Right ventricle myocardium superior (tissue), 1 donor: ENCODE data around the gene NEAT1. TPM values are rescaled to one million over a fixed set of nuclear protein-coding genes. Genes with fewer than 3 reads are reported as not detected.

Experiments used
- ATAC-seq: fragments of 200-7000 bp; cut with Tn5 transposase; one replicate; pipeline ENCODE4 v1.9.1; 2020; ENCODE audit warnings: mild to moderate bottlenecking; ENCODE audit not compliant: poor library complexity
- DNase-seq: peaks from one replicate; pipeline ENCODE4 v3.0.0-alpha.2; 2020
- intact Hi-C: fragments of 100-400 bp; cut with DNase I; formaldehyde crosslinking; loops from one replicate; pipeline ENCODE4 v1.11.2; 2022
- total RNA-seq: library from RNA; stranded (reverse); fragmentation: NEBNext Ultra II Directional; extraction: Animal tissue kit (Norgen Biotek cat#: 25700); gene quantifications from one replicate; pipeline ENCODE4 v1.2.1, GENCODE V29; 2021
- donor health status: DM: no; HTN: yes; CAD: no; lungs with severe emphysema.

NEAT1 gene
- total RNA-seq, 1 donor from 2014 or later: 451 TPM

DNA sequence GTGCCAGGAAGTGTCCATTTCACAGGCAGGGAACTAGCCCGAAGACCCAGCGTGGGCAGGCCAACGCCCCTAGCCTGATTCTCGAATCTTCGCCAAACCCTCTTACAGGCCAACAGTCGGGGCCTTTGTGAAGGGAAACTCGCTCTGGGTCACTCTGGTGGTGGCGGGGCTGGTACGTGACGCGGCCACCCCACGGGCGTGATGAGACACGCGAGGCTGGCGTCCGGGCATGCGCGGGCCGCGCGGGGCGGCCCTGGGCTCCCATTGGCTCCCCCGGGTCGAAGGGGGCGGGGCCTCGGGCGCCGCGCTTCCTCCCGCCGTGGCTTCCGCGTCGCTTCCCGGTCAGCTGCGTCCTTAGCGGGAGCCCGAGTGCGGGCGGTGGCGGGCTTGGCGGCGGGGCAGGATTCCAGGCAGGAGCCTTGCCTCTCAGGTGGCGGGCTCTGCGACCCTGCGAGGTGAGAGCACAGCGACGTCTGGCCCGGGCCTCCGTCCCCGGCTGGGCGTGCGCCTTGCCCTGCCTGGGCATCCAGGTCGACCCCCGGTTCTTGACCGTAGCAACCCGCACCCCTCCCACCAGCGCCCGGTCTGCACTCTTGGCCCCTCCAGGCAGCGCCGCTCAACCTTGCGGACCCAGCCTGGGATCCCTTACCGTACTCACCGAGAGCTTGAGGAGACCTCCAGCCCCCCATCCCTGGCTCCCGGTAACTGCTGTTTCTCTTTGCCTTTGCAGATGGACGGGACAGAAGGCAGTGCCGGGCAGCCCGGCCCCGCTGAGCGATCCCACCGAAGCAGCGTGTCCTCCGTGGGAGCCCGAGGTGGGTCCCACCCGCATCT lies 36.1 kb upstream of the NEAT1 start, which contains the start of gene FRMD8:
Gene FRMD8, plus strand, starts transcription at position 331 of the 834 bp plus-strand sequence. Its CDS starts 400 bp downstream, at position 731.
- ATAC-seq (peak; percentile 81), DNase-seq (peak; percentile 97)
- intact Hi-C loops: no loop called here

DNA sequence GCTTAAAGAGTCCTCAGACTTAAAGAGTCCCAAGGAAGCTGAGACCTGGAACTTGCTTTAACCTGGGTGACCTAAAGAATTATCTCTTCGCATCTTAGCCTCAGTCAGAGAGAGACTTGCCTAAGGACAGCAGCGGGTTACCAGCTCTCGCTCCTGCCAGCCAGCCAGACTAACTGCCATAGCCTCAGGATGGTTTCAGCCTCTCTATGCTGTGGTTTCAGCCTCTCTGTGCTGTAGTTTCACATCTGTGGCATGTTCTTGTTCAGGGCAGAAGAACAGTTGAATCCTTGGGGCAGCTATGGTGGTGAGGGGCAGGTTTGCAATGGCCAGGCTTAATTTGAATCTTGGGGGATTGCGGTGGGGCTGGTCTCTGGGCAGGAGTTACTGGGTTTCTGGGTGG lies 33.9 kb upstream of the NEAT1 start:
- DNase-seq (no peak), ATAC-seq (no peak)
- intact Hi-C loops: no loop called here

DNA sequence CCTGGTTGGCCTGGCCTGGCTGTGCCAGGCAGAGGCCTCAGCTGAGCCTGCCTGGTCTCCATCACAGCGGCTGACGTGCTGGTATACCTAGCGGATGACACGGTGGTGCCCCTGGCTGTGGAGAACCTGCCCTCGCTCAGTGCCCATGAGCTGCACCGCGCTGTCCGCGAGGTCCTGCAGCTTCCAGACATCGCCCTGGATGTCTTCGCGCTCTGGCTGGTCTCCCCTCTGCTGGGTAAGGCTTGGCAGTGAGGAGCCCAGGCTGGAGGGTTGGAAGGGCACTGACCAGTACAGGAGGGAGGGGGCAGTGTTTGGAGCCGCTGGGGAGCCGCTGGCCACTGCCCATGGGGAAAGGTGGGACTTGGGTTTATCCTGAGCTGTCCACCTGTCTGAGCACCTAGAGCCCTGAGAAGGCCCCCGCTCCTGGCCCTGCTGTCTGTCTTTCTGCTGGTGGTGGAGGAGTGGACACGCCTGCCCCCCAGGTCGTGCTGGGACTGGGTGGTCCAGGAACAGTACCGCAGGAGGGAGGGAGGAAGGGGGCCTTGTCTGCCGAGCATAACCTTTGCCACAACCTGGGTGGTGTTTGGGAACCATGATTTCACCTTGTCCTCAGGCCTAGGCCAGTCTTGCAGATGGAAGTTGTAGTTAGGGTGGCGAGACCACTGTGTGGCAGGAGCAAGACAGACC lies 33.2 kb upstream of the NEAT1 start:
- DNase-seq: no peak

DNA sequence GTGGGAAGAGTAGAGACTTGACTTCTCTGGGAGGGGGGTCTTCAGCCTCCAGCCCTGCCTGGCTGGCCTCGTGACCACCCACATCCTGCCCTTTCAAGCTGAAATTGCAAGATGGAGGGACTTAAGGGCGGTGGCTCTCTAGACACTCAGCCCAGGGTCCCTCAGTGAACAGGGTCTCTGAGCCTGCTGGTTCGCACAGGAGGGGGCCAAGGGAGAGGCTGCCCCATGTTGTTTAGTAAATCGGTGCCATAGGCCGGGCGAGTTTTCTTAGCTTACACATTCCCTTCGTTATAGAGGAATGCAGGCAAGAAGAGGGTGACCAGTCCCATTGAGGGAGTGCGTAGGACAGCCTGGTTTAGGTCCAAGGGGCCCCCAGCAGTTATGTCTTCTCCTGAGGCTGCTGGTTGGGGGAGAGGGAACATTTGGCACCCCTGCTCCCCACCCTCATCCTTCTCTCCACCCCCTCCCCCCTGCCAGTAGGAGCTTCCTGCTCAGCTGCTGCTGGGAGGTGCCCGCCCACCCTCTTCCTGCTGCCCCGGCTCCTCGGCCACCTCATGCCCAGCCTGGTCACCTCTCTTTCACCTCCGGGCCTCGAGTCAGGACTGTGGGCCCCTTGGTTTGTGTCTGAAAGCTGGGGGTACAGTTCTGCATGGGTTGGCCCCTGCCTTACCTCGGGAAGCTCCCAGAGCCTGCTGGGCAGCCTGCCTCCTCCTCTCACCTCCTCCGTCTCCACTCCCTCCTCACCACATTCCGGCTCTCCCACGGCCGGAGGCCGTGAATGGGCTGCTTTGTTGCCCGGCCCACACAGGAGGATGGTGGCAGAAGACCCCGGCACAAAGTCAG lies 32.3 kb upstream of the NEAT1 start:
- ATAC-seq (no peak), DNase-seq (no peak)
- intact Hi-C loops: no loop called here

More for the DNA sequence above, 33.2 kb upstream of the NEAT1 start:
- ATAC-seq: no peak
- intact Hi-C loops: no loop called here

DNA sequence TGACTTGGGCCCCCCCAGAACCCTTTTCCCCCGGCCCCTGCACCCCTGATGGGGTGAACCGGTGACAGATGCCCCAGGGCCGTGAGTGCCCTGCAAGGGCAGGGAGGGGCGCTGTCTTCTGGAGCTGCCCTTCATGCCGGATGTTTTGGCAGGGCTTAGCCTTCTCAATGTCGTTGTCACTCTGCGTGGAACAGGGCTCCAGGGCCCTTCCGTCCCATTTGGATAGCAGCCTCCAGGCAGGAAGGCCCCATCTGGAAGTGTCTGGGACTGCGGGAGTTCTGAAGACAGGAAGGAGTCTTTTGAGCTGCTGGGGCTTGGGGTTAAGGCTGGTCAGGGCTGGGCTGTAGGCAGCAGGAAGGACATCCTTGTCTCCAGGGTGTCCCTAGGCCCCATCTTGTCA lies 31.6 kb upstream of the NEAT1 start:
- ATAC-seq (peak; percentile 20), DNase-seq (no peak)
- intact Hi-C loops: no loop called here

DNA sequence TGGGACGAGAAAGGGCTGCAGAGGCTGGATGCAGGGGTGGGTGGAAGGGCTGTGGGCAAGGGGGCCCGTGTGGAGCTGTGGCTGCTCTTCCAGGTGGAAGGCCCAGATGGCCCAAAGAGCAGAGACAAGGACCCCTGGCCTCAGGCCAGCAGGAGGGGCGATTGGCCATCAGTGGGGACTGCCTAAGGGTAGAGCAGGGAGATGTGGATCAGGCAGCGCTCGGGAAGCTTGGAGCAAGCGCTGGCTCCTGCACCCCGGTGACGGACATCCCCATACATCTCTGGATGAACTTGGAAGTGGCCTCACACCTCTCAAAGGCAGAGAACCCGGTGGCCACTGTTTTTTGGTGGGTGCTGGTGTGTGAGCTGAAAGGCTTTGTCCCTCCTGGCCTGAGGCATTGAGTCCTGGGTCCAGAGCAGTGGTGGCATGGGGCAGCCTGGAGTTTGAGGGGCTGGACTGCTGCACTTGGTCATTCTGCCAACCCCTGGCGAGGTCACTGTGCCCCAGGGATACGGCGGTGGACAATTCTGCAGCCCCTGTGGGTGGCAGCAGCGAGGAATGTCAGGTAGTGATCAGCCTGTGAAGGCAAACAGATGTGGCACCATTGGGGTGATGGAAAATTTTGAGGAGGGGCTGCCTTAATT lies 30.3 kb upstream of the NEAT1 start:
- ATAC-seq: no peak
- DNase-seq: no peak
- intact Hi-C loops: no loop called here

DNA sequence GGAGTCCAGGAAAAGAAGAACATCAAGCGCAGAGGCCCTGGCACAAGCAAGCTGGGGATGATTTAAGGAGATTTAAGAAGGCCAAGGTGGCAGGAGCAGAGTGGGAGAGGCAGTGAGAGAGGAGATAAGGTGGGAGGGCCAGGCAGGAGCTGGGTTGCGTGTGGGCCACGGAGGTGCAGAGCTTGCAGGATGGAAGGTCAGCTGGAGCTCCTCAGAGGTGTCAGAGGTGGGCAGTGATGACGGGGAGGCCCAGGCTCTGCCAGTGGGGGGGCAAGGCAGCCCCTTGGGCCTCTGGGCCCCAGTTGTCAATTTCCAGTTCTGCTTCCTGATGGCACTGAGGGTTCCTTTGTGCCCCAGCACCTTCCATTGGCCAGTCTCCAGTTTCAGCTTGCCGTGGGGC lies 29.7 kb upstream of the NEAT1 start:
- DNase-seq: no peak
- intact Hi-C loops: no loop called here
- no peak for ATAC-seq

DNA sequence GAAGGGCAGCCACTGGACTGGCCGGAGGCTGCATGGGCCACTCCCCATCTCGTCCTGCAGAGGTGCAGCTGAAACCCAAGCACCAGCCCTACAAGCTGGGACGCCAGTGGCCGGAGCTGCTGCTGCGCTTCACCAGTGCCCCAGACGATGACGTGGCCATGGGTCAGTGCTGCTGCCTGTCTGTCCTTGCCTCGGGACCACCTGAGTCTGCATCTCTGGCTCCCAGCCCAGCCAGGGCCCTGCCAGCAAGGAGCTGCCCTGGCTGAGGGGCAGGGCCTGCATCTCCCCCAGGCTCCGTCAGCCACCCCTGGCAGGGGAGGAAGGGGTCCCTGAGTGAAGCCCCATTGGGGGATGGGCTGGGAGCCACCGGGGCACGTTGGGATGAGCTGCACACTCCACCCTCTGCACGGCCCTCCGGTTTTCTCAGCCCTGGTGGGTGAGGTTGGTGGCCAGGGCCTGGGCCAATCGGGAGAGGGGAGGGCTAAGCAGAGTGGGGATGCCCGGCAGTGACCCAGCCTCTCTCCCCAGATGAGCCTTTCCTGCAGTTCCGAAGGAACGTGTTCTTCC lies 29.0 kb upstream of the NEAT1 start:
- no peak for DNase-seq
- intact Hi-C loops: no loop called here
- no peak for ATAC-seq

DNA sequence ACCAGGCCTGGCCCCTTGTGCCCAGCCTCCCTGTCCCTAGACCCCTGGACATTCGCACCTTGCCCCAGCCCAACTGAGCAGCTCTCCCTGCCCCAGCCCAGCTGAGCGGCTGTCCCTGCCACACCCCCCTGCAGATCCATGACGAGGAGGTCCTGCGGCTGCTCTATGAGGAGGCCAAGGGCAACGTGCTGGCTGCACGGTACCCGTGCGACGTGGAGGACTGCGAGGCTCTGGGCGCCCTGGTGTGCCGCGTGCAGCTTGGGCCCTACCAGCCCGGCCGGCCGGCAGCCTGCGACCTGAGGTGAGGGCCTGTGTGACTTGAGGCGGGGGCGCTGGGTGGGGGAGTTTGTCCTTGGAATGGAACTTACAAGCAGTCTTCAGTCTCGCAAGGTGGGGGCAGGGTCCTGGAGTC lies 28.5 kb upstream of the NEAT1 start:
- intact Hi-C loops: no loop called here
- no peak for DNase-seq
- ATAC-seq: no peak

DNA sequence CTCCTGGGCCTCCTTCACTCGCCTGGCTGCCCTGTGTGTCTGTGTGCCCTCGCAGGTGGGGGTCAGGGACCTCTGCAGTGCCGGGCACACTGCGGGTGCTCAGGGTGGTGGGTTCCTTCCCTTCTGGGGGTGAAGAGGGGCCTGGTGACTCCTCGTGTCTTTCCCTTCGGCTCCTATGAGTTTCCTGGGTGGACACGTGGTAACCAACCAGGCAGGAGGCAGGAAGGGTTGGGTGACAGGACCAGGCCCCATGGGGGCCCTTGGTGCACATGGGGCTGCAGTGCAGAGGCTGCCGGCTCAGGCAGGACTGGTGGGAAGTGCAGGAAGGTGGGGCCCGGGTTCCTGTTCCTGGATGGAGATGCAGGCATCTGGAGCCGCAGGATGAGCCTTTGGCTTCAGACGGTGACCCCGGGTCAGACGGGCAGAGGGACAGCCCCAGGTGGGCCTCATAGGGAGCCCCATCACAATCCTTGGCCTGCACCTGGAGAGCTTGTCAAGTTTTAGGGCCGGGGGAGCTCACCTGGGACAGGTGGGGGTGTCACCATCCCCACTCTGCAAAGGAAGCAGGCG lies 26.6 kb upstream of the NEAT1 start:
- intact Hi-C loops: no loop called here
- ATAC-seq: no peak

DNA sequence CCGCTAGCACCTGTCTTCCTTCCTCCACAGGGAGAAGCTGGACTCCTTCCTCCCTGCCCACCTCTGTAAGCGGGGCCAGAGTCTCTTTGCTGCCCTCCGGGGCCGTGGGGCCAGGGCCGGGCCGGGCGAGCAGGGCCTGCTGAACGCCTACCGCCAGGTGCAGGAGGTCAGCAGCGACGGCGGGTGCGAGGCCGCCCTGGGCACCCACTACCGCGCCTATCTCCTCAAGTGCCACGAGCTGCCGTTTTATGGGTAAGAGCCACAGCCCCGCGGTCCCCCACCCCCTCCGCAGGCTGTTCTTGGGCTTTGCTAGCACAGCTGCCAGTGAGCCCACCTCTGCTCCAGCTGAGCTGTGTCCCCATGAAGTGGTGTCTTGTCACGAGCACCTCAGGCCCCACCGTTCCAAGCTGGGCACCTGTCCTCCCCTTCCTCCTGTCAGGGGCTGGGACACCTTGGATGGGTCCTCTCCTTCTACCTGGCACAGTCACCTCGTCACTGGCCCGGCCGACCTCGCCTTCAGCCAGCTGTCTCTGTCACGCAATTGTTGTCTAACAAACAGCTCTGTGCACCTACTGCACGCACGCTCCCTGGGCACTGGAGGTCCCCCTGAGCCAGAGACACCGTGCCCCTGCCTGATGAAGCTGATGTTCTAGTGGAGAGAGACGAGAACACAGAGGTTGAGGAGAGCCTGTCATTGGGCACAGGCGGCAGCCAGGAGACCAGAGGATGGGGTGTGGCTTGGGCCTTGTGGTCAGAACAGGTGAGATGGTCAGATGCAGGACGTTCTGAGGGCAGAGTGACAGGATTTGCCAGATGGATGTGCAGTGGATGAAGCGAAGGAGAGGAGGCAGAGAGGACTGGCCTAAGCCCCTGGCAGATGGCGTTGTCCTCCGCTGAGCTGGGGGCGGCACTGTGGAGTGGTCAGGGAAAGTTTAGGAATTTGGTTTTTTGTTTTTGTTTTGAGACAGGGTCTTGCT lies 25.5 kb upstream of the NEAT1 start:
- intact Hi-C loops: no loop called here
- DNase-seq (no peak), ATAC-seq (no peak)

More for the DNA sequence above, 26.6 kb upstream of the NEAT1 start:
- DNase-seq: no peak

DNA sequence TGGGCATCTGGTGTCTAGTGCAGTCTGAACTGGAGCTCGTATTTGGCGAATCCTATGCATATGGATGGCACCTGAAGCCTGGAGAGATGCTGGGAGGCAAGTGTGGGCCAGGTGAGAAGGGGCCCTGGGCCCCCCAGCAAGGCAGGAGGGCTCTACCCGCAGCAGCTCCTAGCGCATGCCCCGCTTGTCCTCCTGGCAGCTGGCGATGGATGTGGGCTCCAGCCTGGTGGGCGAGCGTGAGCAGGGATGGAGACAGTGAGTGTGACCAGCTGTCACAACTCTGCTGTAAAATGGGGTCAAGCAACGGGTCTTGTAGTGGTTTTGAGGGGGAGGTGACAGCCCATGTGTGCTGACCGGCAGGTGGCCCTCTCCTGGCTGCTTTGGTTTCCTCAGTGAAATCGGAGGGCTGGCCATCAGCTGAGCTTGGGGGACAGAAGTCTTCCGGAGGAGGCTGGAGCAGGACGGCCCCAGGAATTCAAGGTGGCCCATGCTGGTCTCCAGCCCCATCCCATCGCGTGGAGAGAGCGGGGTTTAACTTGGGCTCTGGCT lies 24.2 kb upstream of the NEAT1 start:
- intact Hi-C loops: no loop called here
- ATAC-seq (no peak), DNase-seq (no peak)

DNA sequence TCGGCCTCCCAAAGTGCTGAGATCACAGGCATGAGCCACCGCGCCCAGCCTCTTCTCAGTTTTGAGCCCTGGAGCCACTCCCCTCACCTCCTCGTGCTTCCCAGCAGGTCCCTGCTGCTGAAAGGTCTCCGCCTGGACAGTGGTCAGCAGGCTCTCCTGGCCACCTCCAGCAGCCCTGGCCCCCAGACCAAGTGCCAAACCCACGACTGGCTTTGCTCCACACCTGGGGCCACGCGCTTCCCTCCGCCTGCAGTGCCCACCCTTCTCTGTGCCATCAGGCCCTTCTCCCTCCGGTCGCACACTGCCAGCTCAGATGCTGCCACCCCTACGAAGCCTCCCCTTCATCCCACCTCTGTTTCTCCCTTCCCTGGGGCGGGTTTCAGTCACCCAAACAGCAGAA lies 23.3 kb upstream of the NEAT1 start:
- intact Hi-C loops: no loop called here
- no peak for ATAC-seq
- no peak for DNase-seq

DNA sequence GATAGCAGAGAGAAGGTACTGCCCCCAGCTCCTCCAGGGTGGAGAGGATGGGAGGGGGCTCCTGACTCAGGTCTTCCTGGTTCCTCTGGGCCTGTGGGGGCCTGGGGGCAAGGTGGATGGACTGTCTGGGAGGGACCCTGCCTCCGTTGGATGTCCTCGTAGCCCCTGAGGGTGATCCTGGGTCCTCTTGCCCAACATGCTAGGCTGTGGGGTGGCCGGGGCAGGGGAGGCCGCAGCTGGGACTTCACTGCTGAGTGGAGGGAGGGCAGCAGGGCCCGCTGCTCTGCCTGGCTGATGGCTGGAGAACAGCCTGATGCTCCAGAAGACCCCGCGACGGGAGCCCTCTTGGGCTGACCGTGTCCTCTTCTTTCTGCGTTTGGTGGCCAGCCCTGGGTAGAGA lies 22.8 kb upstream of the NEAT1 start:
- intact Hi-C loops: no loop called here
- no peak for ATAC-seq

DNA sequence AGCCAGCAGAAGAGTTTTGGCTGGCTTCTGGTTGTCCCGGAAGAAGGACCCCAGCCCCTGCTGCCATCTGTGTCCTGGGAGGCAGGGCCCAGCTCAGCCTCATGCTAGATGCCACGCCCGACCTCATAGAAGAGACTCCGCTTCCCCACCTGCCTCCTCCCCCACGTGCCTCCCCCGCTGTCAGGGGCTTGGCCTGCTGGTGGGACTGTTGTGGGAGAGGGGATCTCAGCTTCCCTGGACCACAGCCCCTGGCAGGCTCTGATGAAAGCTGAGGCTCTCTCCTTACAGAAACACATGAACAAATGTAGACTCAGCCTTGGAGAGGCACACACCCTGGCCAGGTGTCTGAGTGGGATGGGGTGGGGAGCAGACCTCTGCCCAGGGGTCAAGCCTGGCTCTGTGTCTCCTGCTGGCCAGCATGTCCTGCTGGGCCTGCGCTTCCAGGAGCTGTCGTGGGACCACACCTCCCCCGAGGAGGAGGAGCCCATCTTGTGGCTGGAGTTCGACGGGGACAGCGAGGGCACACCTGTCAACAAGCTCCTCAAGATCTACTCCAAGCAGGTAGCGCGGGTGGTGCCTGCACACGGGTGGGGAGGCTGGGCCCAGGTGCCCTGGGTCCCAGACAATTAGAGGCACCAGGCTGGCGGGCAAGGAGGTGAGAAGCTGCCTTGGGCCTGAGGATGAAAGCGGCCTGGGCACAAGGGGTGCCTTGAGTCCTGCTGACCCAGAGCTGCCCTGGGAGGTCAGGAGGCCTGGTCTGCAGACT lies 22.1 kb upstream of the NEAT1 start:
- ATAC-seq (no peak), DNase-seq (no peak)
- intact Hi-C loops: no loop called here

More for the DNA sequence above, 22.8 kb upstream of the NEAT1 start:
- DNase-seq: no peak
